ENCODE data around the gene PSG11.
"Not testable (repeated sequence)": the region's sequence is repeated elsewhere in the genome, so short reads cannot be mapped to it uniquely, and the experiment has no call there.

Gene PSG11

GRCh38 chr19:42988206-42988605, 38.1 kb downstream of the PSG11 start:
- DNase-seq (ENCODE audit: low read depth): not testable (repeated sequence)

- DNase-seq (ENCODE audit: low read depth): no peak
Observed at GRCh38 chr19:42985588-42985987, 40.7 kb downstream of the PSG11 start.

GRCh38 chr19:42982111-42982510, 44.2 kb downstream of the PSG11 start:
- DNase-seq (ENCODE audit: low read depth): not testable (repeated sequence)

- not testable (repeated sequence) for DNase-seq (ENCODE audit: low read depth)
Observed at GRCh38 chr19:42971451-42971850, 54.8 kb downstream of the PSG11 start.

GRCh38 chr19:42965176-42965575, 61.1 kb downstream of the PSG11 start:
- no peak for DNase-seq (ENCODE audit: low read depth)

- no peak for DNase-seq (ENCODE audit: low read depth)
Observed at GRCh38 chr19:42961119-42961518, 65.2 kb downstream of the PSG11 start.

Data from activated T-helper 1 cell treated with Interleukin-2 at 50 U/mL for 16 hours (primary cell).